ENCODE results near the gene INPP5A.

INPP5A gene

DNA sequence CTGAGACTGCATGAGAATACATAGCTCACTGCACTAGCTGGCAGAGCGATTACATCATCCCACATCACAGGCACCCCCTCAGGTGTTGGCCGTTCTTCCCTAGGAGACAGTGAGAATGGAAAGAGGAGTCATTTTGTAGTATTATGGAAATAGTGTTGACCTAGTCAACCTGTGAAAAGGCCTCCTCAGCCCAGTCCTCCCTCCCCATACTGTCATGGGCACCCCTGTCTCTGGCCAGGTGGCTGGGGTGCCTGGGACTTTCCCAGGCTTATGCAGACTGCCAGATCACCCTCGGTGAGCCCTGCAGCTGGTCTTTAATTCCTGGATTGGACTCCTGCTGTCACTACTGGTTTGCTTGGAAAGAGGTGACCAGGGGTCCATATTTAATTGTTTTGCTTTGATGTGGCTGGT is 4.0 kb downstream of the INPP5A start:
- TF ChIP-seq, protein P1, sequence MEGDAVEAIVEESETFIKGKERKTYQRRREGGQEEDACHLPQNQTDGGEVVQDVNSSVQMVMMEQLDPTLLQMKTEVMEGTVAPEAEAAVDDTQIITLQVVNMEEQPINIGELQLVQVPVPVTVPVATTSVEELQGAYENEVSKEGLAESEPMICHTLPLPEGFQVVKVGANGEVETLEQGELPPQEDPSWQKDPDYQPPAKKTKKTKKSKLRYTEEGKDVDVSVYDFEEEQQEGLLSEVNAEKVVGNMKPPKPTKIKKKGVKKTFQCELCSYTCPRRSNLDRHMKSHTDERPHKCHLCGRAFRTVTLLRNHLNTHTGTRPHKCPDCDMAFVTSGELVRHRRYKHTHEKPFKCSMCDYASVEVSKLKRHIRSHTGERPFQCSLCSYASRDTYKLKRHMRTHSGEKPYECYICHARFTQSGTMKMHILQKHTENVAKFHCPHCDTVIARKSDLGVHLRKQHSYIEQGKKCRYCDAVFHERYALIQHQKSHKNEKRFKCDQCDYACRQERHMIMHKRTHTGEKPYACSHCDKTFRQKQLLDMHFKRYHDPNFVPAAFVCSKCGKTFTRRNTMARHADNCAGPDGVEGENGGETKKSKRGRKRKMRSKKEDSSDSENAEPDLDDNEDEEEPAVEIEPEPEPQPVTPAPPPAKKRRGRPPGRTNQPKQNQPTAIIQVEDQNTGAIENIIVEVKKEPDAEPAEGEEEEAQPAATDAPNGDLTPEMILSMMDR (IDR thresholded peaks at IDR 0.05; ENCODE audit: low read depth, low read length): no peak
- DNase-seq (ENCODE audit: extremely low read depth, low read depth): no peak

- TF ChIP-seq, protein P1 (IDR thresholded peaks at IDR 0.05; ENCODE audit: low read depth, low read length): no peak
- no peak for DNase-seq (ENCODE audit: extremely low read depth, low read depth)
These were observed 4.6 kb downstream of the INPP5A start for GRCh38 chr10:132542086-132542775.

- TF ChIP-seq, protein P1 (IDR thresholded peaks at IDR 0.05; ENCODE audit: low read depth, low read length): no peak
- DNase-seq (ENCODE audit: extremely low read depth, low read depth): no peak
These were observed 5.2 kb downstream of the INPP5A start for GRCh38 chr10:132542819-132543218.

DNA sequence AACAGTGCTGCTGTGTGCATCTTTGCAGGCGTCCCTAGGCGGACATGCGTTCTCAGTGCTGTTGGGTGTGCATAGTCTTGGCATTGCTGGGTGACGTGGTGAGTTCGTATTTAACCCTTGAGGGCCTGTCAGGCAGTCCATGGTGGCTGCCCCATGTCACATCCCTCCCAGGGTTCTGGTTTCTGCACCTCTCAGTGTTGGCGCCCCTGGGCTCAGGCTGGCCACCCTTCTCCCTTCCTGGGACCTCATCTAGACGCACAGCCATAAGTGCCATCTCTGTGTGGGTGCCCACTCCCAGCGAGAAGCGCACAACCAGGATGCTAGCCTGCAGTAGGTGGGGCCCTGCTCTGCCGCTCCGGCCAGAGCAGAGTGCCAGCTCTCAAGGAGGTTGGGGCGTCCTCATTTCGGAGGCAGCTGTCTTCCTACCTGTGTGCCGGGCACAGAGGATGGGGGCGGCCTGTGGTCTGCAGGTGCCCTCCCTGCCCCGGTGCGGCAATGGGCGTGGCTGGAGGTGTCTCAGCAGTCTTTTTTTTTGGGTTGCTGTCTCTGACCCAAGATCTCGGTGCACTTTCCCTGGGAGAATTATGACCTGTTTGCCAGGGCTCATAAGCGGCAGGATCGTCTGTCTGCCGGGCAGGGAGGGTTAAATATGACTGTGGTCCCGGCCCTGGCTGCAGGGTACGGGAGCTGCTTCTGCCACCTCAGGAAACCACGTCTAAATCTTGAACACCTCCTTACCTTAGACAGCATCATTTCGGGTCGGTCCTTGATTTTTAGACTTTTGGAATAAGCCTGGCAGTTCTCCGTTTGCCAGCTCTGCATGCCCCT is 6.5 kb downstream of the INPP5A start:
- no peak for DNase-seq (ENCODE audit: extremely low read depth, low read depth)
- TF ChIP-seq, protein P1 (IDR thresholded peaks at IDR 0.05; ENCODE audit: low read depth, low read length): no peak

DNA sequence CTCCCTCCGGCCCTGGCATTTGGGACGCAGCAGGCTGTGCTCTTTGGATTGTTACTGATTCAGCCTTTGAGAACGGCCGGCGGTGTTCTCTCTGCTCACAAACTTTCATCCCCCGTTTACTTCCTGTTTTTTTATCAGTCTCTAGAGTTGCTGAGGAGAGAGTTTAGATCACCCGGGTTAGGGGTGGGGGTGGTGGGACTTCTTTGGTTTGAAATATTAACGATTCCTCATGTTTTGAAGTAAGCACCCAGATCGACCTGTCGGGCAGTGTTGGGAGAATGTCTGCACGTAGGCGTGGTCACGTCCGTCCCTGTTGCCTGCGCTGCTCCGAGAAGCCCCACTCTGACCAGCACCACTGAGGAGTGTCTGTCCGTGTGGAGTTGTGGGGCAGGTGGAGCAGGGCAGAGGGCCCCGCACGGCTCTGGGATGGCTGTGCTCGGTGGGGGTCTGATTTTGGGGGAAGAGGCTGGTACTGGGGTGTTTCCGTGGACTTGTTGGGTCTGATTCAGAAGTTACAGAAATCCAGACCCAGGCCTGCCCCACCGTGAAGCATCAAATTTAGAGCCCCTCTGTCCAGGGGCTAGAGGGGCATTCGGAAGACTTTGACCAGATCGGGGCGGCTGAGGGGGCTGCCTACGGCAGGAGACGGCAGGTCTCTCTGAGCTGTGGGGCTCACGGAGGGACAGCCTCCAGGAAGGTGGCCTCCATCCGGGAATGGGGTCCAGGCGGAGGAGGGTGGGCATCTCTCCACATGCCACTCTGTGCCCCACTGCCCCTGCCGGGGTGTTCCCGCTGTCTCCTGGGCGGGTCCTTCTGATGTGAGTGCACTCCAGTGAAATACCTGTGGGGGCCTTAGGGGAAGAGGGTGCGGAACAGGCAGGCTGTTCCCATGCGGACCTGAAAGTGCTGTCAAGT is 7.4 kb downstream of the INPP5A start:
- TF ChIP-seq, protein P1 (IDR thresholded peaks at IDR 0.05; ENCODE audit: low read depth, low read length): no peak
- no peak for DNase-seq (ENCODE audit: extremely low read depth, low read depth)

- TF ChIP-seq, protein P1 (IDR thresholded peaks at IDR 0.05; ENCODE audit: low read depth, low read length): no peak
- DNase-seq (ENCODE audit: extremely low read depth, low read depth): no peak
These were observed 8.2 kb downstream of the INPP5A start for GRCh38 chr10:132545659-132546367.

Data from AG09319 (cell line).